ENCODE data around the gene SDR42E2.

The SDR42E2 gene

GRCh38 chr16:22217890-22218730 lies 55.8 kb downstream of the SDR42E2 start:
- H3K4me1 Mint-ChIP-seq = peaks cover 4% of the 10 kb centered on the region
- H3K27me3 Mint-ChIP-seq (ENCODE audit: low read depth, poor library complexity) = no peaks in the 10 kb centered on the region
- no peak overlapping the region for H3K4me3 Mint-ChIP-seq
- H3K36me3 Mint-ChIP-seq (ENCODE audit: low read depth) = peaks cover 43% of the 10 kb centered on the region
- TF ChIP-seq CTCF (IDR thresholded peaks at IDR 0.05) = no peak
- no peak for DNase-seq
- peaks cover 8% of the 10 kb centered on the region for H3K9me3 Mint-ChIP-seq
- no peak overlapping the region for H3K27ac Mint-ChIP-seq

GRCh38 chr16:22219389-22220068 lies 57.2 kb downstream of the SDR42E2 start:
- no peaks in the 10 kb centered on the region for H3K27me3 Mint-ChIP-seq (ENCODE audit: low read depth, poor library complexity)
- H3K4me3 Mint-ChIP-seq = no peak overlapping the region
- no peak for DNase-seq
- H3K9me3 Mint-ChIP-seq = peaks cover 6% of the 10 kb centered on the region
- H3K4me1 Mint-ChIP-seq = no peaks in the 10 kb centered on the region
- TF ChIP-seq CTCF (IDR thresholded peaks at IDR 0.05) = no peak
- H3K36me3 Mint-ChIP-seq (ENCODE audit: low read depth) = peaks cover 40% of the 10 kb centered on the region
- peak overlapping the region; percentile 22 for H3K27ac Mint-ChIP-seq

GRCh38 chr16:22220069-22220440 lies 57.7 kb downstream of the SDR42E2 start:
- no peak overlapping the region for H3K4me3 Mint-ChIP-seq
- peaks cover 40% of the 10 kb centered on the region for H3K36me3 Mint-ChIP-seq (ENCODE audit: low read depth)
- peaks cover 4% of the 10 kb centered on the region for H3K4me1 Mint-ChIP-seq
- H3K9me3 Mint-ChIP-seq = peaks cover 7% of the 10 kb centered on the region
- no peaks in the 10 kb centered on the region for H3K27me3 Mint-ChIP-seq (ENCODE audit: low read depth, poor library complexity)
- H3K27ac Mint-ChIP-seq = peak overlapping the region; percentile 22
- no peak for TF ChIP-seq CTCF (IDR thresholded peaks at IDR 0.05)
- DNase-seq = no peak

GRCh38 chr16:22220714-22221113 lies 58.4 kb downstream of the SDR42E2 start:
- H3K4me1 Mint-ChIP-seq = peaks cover 5% of the 10 kb centered on the region
- H3K36me3 Mint-ChIP-seq (ENCODE audit: low read depth) = peaks cover 37% of the 10 kb centered on the region
- DNase-seq = no peak
- H3K4me3 Mint-ChIP-seq = no peak overlapping the region
- H3K9me3 Mint-ChIP-seq = peaks cover 7% of the 10 kb centered on the region
- no peak overlapping the region for H3K27ac Mint-ChIP-seq
- H3K27me3 Mint-ChIP-seq (ENCODE audit: low read depth, poor library complexity) = no peaks in the 10 kb centered on the region
- TF ChIP-seq CTCF (IDR thresholded peaks at IDR 0.05) = no peak

- H3K4me1 Mint-ChIP-seq = peaks cover 5% of the 10 kb centered on the region
- DNase-seq = no peak
- no peak for TF ChIP-seq CTCF (IDR thresholded peaks at IDR 0.05)
- H3K36me3 Mint-ChIP-seq (ENCODE audit: low read depth) = peaks cover 37% of the 10 kb centered on the region
- peaks cover 7% of the 10 kb centered on the region for H3K9me3 Mint-ChIP-seq
- no peak overlapping the region for H3K27ac Mint-ChIP-seq
- no peak overlapping the region for H3K4me3 Mint-ChIP-seq
- no peaks in the 10 kb centered on the region for H3K27me3 Mint-ChIP-seq (ENCODE audit: low read depth, poor library complexity)
Observed at GRCh38 chr16:22222006-22222405, 59.7 kb downstream of the SDR42E2 start.
